HFFc6 (cell line): ENCODE data around the gene TM9SF2. TPM values are rescaled to one million over a fixed set of nuclear protein-coding genes. Genes with fewer than 3 reads are reported as not detected.
"Not testable (repeated sequence)": the region's sequence is repeated elsewhere in the genome, so short reads cannot be mapped to it uniquely, and the experiment has no call there.

Experiments used
- DNase-seq: peaks from one replicate; pipeline ENCODE4 v3.0.0-alpha.2; 2018
- H3K27ac Mint-ChIP-seq: 2 replicates; pipeline ENCODE4 v1.8.0; 2020; ENCODE audit warnings: mild to moderate bottlenecking, mixed read lengths
- H3K27me3 Mint-ChIP-seq: 2 replicates; pipeline ENCODE4 v1.8.0; 2021; ENCODE audit warnings: mild to moderate bottlenecking, moderate library complexity, mixed read lengths; ENCODE audit not compliant: insufficient read depth
- H3K36me3 Mint-ChIP-seq: 2 replicates; pipeline ENCODE4 v1.8.0; 2021; ENCODE audit warnings: low read depth, mixed read lengths
- H3K4me1 Mint-ChIP-seq: 2 replicates; pipeline ENCODE4 v1.8.0; 2020; ENCODE audit warnings: low read depth, mixed read lengths
- H3K4me3 Mint-ChIP-seq: 2 replicates; pipeline ENCODE4 v1.8.0; 2020; ENCODE audit warnings: mild to moderate bottlenecking, moderate library complexity, mixed read lengths
- H3K9me3 Mint-ChIP-seq: 2 replicates; pipeline ENCODE4 v1.8.0; 2020; ENCODE audit warnings: mild to moderate bottlenecking, mixed read lengths
- CTCF ChIP-seq: fragments of 200-600 bp; sonication (generic); IDR thresholded peaks from 2 replicates; pipeline ENCODE4 v1.5.0; 2021; ENCODE audit warnings: antibody characterized with exemption, mild to moderate bottlenecking
- long read RNA-seq: library from polyadenylated mRNA; unstranded; transcript quantifications from one replicate; pipeline ENCODE4 v2.0.0, GENCODE V29; 2019
- total RNA-seq, 6 experiments: library from RNA; stranded (reverse); fragmentation: NEBNext Ultra II Directional; extraction: Animal tissue kit (Norgen Biotek cat#: 25700); gene quantifications; 2 replicates in 1 of 6; 3 replicates in 5 of 6; pipeline ENCODE4 v1.2.3, GENCODE V29; 2021

TM9SF2 gene
- total RNA-seq, result 100 to 1,000 TPM; 101 to 127 (median 122) TPM
- long read RNA-seq, transcript TM9SF2-201 (17 exons, 3,430 nt), result major isoform, 184 of 248 reads
- long read RNA-seq, partial matches to known transcripts, result 41 of 248 reads
- long read RNA-seq, other reads (novel, unspliced or antisense), result 23 of 248 reads

- Mint-ChIP-seq H3K4me3 (peak within 1 kb of the TSS; percentile 96), H3K27me3 (peaks cover 7% of the 10 kb centered on the region), H3K4me1 (peaks cover 78% of the 10 kb centered on the region), H3K9me3 (peaks cover 3% of the 10 kb centered on the region; the same call in 1 of the 2 replicates), H3K27ac (peak within 1 kb of the TSS; percentile 94), H3K36me3 (peaks cover 18% of the 10 kb centered on the region)
- TF ChIP-seq CTCF, result no peak
- peak; percentile 98 for DNase-seq
Measured at GRCh38 chr13:99501184-99501847, at the start of gene TM9SF2. TSS of gene TM9SF2 (plus strand) at chr13:99501472. CDS start at chr13:99501607, 135 bp downstream.

GRCh38 chr13:99454518-99455183 lies 46.6 kb upstream of the TM9SF2 start:
- DNase-seq, result no peak
- H3K4me1 Mint-ChIP-seq, result peaks cover 17% of the 10 kb centered on the region
- peaks cover 3% of the 10 kb centered on the region; the same call in 1 of the 2 replicates for H3K9me3 Mint-ChIP-seq
- H3K4me3 Mint-ChIP-seq, result no peak overlapping the region
- no peak for TF ChIP-seq CTCF
- H3K36me3 Mint-ChIP-seq, result peaks cover 5% of the 10 kb centered on the region; the same call in 1 of the 2 replicates
- no peak overlapping the region for H3K27ac Mint-ChIP-seq
- peaks cover 31% of the 10 kb centered on the region for H3K27me3 Mint-ChIP-seq

GRCh38 chr13:99459099-99459850 lies 42.0 kb upstream of the TM9SF2 start:
- no peak overlapping the region for H3K4me3 Mint-ChIP-seq
- peaks cover 14% of the 10 kb centered on the region for H3K27me3 Mint-ChIP-seq
- DNase-seq, result no peak
- TF ChIP-seq CTCF, result no peak
- H3K9me3 Mint-ChIP-seq, result peaks cover 3% of the 10 kb centered on the region; the same call in 1 of the 2 replicates
- no peak overlapping the region for H3K27ac Mint-ChIP-seq
- H3K36me3 Mint-ChIP-seq, result peaks cover 5% of the 10 kb centered on the region; the same call in 1 of the 2 replicates
- peaks cover 5% of the 10 kb centered on the region for H3K4me1 Mint-ChIP-seq

- peaks cover 13% of the 10 kb centered on the region for H3K4me1 Mint-ChIP-seq
- not testable (repeated sequence) for DNase-seq, H3K27ac Mint-ChIP-seq, H3K9me3 Mint-ChIP-seq, H3K27me3 Mint-ChIP-seq, H3K4me3 Mint-ChIP-seq, H3K36me3 Mint-ChIP-seq
Measured at GRCh38 chr13:99460802-99461201, 40.5 kb upstream of the TM9SF2 start.

- Mint-ChIP-seq H3K4me3 (peak overlapping the region; percentile 73), H3K9me3 (no peaks in the 10 kb centered on the region), H3K27ac (no peak overlapping the region), H3K4me1 (peaks cover 21% of the 10 kb centered on the region), H3K27me3 (peaks cover 5% of the 10 kb centered on the region), H3K36me3 (no peaks in the 10 kb centered on the region)
- TF ChIP-seq CTCF, result no peak
- DNase-seq, result no peak
Measured at GRCh38 chr13:99463646-99464397, 37.5 kb upstream of the TM9SF2 start.
